SJCRH30 (cell line): Measurements from ENCODE around the gene LZTS2. TPM values are rescaled to one million over a fixed set of nuclear protein-coding genes. Genes with fewer than 3 reads are reported as not detected.

Experiments used
- DNase-seq, 2 experiments: peaks; one replicate each; pipeline ENCODE4 v3.0.0-alpha.2; 2015 to 2020
- H3K27ac ChIP-seq: fragments of 250-450 bp; sonication (Bioruptor Pico); 2 replicates; pipeline ENCODE4 v1.5.1; 2020; ENCODE audit warnings: mild to moderate bottlenecking, moderate library complexity
- H3K27me3 ChIP-seq: fragments of 250-450 bp; sonication (Bioruptor Pico); 2 replicates; pipeline ENCODE4 v1.5.1; 2020; ENCODE audit warnings: mild to moderate bottlenecking, moderate library complexity
- H3K36me3 ChIP-seq: fragments of 250-450 bp; sonication (Bioruptor Pico); 2 replicates; pipeline ENCODE4 v1.5.1; 2020; ENCODE audit warnings: mild to moderate bottlenecking, moderate library complexity
- H3K4me1 ChIP-seq: fragments of 250-450 bp; sonication (Bioruptor Pico); 2 replicates; pipeline ENCODE4 v1.5.1; 2020; ENCODE audit warnings: mild to moderate bottlenecking, moderate library complexity
- H3K4me3 ChIP-seq: fragments of 250-450 bp; sonication (Bioruptor Pico); 2 replicates; pipeline ENCODE4 v1.5.1; 2020; ENCODE audit warnings: mild to moderate bottlenecking, moderate library complexity
- H3K9me3 ChIP-seq: fragments of 250-450 bp; sonication (Bioruptor Pico); replicated peaks from 2 replicates; pipeline ENCODE4 v1.5.1; 2020; ENCODE audit warnings: mild to moderate bottlenecking, moderate library complexity
- total RNA-seq: library from RNA; depleted of rRNA; stranded (reverse); fragments of >200 nt; shearing (Covaris generic); gene quantifications from 2 replicates; pipeline ENCODE4 v1.2.3, GENCODE V29; 2014

The LZTS2 gene
- total RNA-seq, 1 experiment from 2014 or later = 239 TPM

- H3K36me3 ChIP-seq = peaks cover 18% of the 10 kb centered on the region
- H3K9me3 ChIP-seq = no peaks in the 10 kb centered on the region
- H3K27me3 ChIP-seq = no peaks in the 10 kb centered on the region
- DNase-seq = no peak
- H3K4me1 ChIP-seq = peaks cover 12% of the 10 kb centered on the region
- no peak overlapping the region for H3K4me3 ChIP-seq
- no peak overlapping the region for H3K27ac ChIP-seq
Observed at GRCh38 chr10:100984672-100985177, 14.9 kb upstream of the LZTS2 start.

GRCh38 chr10:100985336-100985735, 14.3 kb upstream of the LZTS2 start:
- peaks cover 12% of the 10 kb centered on the region for H3K4me1 ChIP-seq
- H3K36me3 ChIP-seq = peaks cover 23% of the 10 kb centered on the region
- no peak overlapping the region for H3K27ac ChIP-seq
- no peaks in the 10 kb centered on the region for H3K9me3 ChIP-seq
- H3K27me3 ChIP-seq = no peaks in the 10 kb centered on the region
- H3K4me3 ChIP-seq = no peak overlapping the region
- DNase-seq = no peak

GRCh38 chr10:100986623-100986951, 13.0 kb upstream of the LZTS2 start:
- Histone ChIP-seq H3K9me3 (no peaks in the 10 kb centered on the region), H3K27ac (peak overlapping the region; percentile 54; the same call in 1 of the 2 replicates), H3K4me3 (peak overlapping the region; percentile 86), H3K36me3 (peaks cover 32% of the 10 kb centered on the region), H3K27me3 (no peaks in the 10 kb centered on the region), H3K4me1 (peaks cover 12% of the 10 kb centered on the region)
- DNase-seq = no peak

- Histone ChIP-seq H3K9me3 (no peaks in the 10 kb centered on the region), H3K4me3 (peak within 1 kb of the TSS; percentile 86), H3K4me1 (peaks cover 12% of the 10 kb centered on the region), H3K27ac (peak within 1 kb of the TSS; percentile 54), H3K27me3 (no peaks in the 10 kb centered on the region), H3K36me3 (peaks cover 33% of the 10 kb centered on the region)
- peak; percentile 90 to 92 for DNase-seq
Observed at GRCh38 chr10:100986952-100987684, 12.5 kb upstream of the LZTS2 start, which contains the start of the genes MRPL43 and TWNK. TSS of gene MRPL43 (minus strand) at chr10:100987497. CDS start at chr10:100987443, 54 bp downstream. TSS of gene TWNK (plus strand) at chr10:100987543. CDS start at chr10:100988211, 668 bp downstream.

GRCh38 chr10:100987685-100988049, 11.9 kb upstream of the LZTS2 start:
- Histone ChIP-seq H3K4me3 (peak overlapping the region; percentile 86), H3K27ac (peak overlapping the region; percentile 54), H3K36me3 (peaks cover 32% of the 10 kb centered on the region), H3K9me3 (no peaks in the 10 kb centered on the region), H3K27me3 (no peaks in the 10 kb centered on the region), H3K4me1 (peaks cover 12% of the 10 kb centered on the region)
- no peak for DNase-seq

GRCh38 chr10:100988166-100988565, 11.4 kb upstream of the LZTS2 start:
- peaks cover 12% of the 10 kb centered on the region for H3K4me1 ChIP-seq
- no peaks in the 10 kb centered on the region for H3K9me3 ChIP-seq
- H3K36me3 ChIP-seq = peaks cover 32% of the 10 kb centered on the region
- H3K4me3 ChIP-seq = peak overlapping the region; percentile 86
- no peak for DNase-seq
- no peak overlapping the region for H3K27ac ChIP-seq
- no peaks in the 10 kb centered on the region for H3K27me3 ChIP-seq

GRCh38 chr10:100989088-100989487, 10.5 kb upstream of the LZTS2 start:
- H3K9me3 ChIP-seq = no peaks in the 10 kb centered on the region
- peaks cover 12% of the 10 kb centered on the region for H3K4me1 ChIP-seq
- no peak for DNase-seq
- peaks cover 41% of the 10 kb centered on the region for H3K36me3 ChIP-seq
- H3K27me3 ChIP-seq = no peaks in the 10 kb centered on the region
- no peak overlapping the region for H3K4me3 ChIP-seq
- H3K27ac ChIP-seq = no peak overlapping the region

GRCh38 chr10:100993986-100994708, 5.5 kb upstream of the LZTS2 start:
- H3K27me3 ChIP-seq = no peaks in the 10 kb centered on the region
- H3K27ac ChIP-seq = no peak overlapping the region
- H3K4me1 ChIP-seq = peaks cover 5% of the 10 kb centered on the region; the same call in 1 of the 2 replicates
- DNase-seq = peak in 1 of 2 experiments; percentile 75
- peaks cover 40% of the 10 kb centered on the region for H3K36me3 ChIP-seq
- H3K9me3 ChIP-seq = no peaks in the 10 kb centered on the region
- no peak overlapping the region for H3K4me3 ChIP-seq

- H3K4me1 ChIP-seq = peaks cover 5% of the 10 kb centered on the region; the same call in 1 of the 2 replicates
Observed at GRCh38 chr10:100995181-100995580, 4.4 kb upstream of the LZTS2 start.

GRCh38 chr10:100996678-100997359, 2.8 kb upstream of the LZTS2 start:
- peaks cover 17% of the 10 kb centered on the region for H3K36me3 ChIP-seq
- peak; percentile 56 to 69 for DNase-seq
- peak overlapping the region; percentile 83 for H3K4me3 ChIP-seq
- no peaks in the 10 kb centered on the region for H3K9me3 ChIP-seq
- no peaks in the 10 kb centered on the region for H3K27me3 ChIP-seq
- H3K4me1 ChIP-seq = peaks cover 14% of the 10 kb centered on the region
- H3K27ac ChIP-seq = peak overlapping the region; percentile 99

More at GRCh38 chr10:100995181-100995580, 4.4 kb upstream of the LZTS2 start:
- DNase-seq = no peak
- H3K4me3 ChIP-seq = no peak overlapping the region
- peaks cover 29% of the 10 kb centered on the region for H3K36me3 ChIP-seq
- no peaks in the 10 kb centered on the region for H3K9me3 ChIP-seq
- H3K27me3 ChIP-seq = no peaks in the 10 kb centered on the region
- H3K27ac ChIP-seq = no peak overlapping the region

GRCh38 chr10:100997360-100998182, 2.0 kb upstream of the LZTS2 start:
- H3K27ac ChIP-seq = peak overlapping the region; percentile 99
- H3K27me3 ChIP-seq = no peaks in the 10 kb centered on the region
- H3K4me1 ChIP-seq = peaks cover 18% of the 10 kb centered on the region

GRCh38 chr10:100998183-100998990, 1.2 kb upstream of the LZTS2 start:
- no peak for DNase-seq
- no peaks in the 10 kb centered on the region for H3K9me3 ChIP-seq
- peak overlapping the region; percentile 83 for H3K4me3 ChIP-seq
- no peaks in the 10 kb centered on the region for H3K27me3 ChIP-seq
- H3K36me3 ChIP-seq = peaks cover 23% of the 10 kb centered on the region
- peak overlapping the region; percentile 99 for H3K27ac ChIP-seq
- peaks cover 18% of the 10 kb centered on the region for H3K4me1 ChIP-seq

More at GRCh38 chr10:100997360-100998182, 2.0 kb upstream of the LZTS2 start:
- Histone ChIP-seq H3K4me3 (peak overlapping the region; percentile 83), H3K9me3 (no peaks in the 10 kb centered on the region), H3K36me3 (peaks cover 18% of the 10 kb centered on the region)
- peak; percentile 100 for DNase-seq

- Histone ChIP-seq H3K4me1 (peaks cover 18% of the 10 kb centered on the region), H3K27ac (peak overlapping the region; percentile 99), H3K27me3 (no peaks in the 10 kb centered on the region), H3K36me3 (peaks cover 24% of the 10 kb centered on the region), H3K4me3 (peak overlapping the region; percentile 83), H3K9me3 (no peaks in the 10 kb centered on the region)
- peak; percentile 90 for DNase-seq
Observed at GRCh38 chr10:100998991-100999741, 442 bp upstream of the LZTS2 start.
